ENCODE measurements around the gene ESYT3.

The ESYT3 gene

GRCh38 chr3:138434276-138434874, at the start of gene ESYT3:
ESYT3 (plus strand) TSS chr3:138434616; CDS start chr3:138434799, 183 bp downstream.
- DNase-seq (ENCODE audit: low spot score) = no peak

- no peak for DNase-seq (ENCODE audit: low spot score)
Observed at GRCh38 chr3:138384976-138385375, 49.4 kb upstream of the ESYT3 start.

GRCh38 chr3:138389144-138389601, 45.2 kb upstream of the ESYT3 start:
- DNase-seq (ENCODE audit: low spot score) = no peak

- no peak for DNase-seq (ENCODE audit: low spot score)
Observed at GRCh38 chr3:138389841-138390581, 44.4 kb upstream of the ESYT3 start.

GRCh38 chr3:138390582-138390932, 43.9 kb upstream of the ESYT3 start:
- no peak for DNase-seq (ENCODE audit: low spot score)

- no peak for DNase-seq (ENCODE audit: low spot score)
Observed at GRCh38 chr3:138394156-138394555, 40.3 kb upstream of the ESYT3 start.

DNA sequence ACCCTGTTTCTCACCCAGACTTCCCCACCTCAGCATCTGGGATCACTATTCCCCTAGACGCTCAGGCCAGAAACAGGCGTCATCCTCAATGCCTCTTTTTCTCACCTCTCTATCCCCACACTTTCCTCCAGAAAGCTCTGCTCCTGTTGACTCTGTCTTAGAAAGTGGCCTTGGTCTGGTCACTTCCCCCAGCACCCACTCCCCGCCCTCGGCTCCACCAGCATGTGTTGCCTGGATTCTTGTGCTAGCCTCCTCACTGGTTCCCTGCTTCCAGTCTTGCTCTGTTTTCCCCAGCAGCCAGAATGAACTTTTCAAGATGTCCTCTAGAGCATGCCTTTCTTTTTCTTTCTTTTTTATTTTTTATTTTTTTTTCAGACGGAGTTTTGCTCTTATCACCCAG, 39.7 kb upstream of the ESYT3 start:
- DNase-seq (ENCODE audit: low spot score) = no peak

DNA sequence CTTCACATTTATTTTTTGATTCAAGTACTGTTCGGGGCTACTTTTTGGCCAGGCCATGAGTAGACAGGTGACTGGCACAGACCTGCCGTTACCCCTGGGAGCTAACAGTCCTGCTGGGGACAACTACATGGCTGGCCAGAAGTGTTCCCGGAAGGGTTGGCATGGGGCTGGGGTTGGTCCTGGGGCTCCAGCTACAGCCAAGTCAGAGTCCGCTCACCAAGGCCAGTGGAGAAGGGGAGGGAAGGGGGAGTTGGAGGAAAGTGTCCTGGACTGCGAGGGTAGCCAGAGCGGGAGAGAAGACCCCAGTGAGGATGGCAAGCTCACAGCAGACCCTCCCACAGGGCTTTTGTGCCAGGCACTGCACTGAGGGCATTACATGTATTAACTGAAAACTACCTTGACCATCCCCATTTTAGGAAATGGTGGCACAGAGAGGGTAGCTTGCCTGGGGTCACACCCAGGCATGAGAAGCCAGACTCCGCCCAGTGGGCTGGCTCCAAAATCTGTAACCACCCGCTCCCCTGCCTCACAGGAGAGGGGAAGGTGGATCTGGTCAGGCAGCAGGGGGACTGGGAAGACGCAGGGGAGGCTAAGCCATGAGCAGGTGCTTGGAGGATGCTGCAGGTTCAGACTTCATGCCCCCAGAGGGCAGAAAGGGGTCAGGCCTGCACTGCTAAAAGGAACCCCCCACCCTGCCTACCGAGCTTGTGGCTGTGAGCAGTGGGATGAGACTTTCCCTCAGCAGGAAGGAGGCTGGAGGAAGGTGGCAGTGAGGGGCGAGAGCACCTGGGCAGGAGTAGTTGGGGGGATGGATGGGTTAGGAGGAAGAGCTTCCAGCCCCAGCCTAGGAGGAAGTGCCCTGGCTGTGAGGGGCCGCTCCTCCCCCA, 38.3 kb upstream of the ESYT3 start:
- DNase-seq (ENCODE audit: low spot score) = no peak

DNA sequence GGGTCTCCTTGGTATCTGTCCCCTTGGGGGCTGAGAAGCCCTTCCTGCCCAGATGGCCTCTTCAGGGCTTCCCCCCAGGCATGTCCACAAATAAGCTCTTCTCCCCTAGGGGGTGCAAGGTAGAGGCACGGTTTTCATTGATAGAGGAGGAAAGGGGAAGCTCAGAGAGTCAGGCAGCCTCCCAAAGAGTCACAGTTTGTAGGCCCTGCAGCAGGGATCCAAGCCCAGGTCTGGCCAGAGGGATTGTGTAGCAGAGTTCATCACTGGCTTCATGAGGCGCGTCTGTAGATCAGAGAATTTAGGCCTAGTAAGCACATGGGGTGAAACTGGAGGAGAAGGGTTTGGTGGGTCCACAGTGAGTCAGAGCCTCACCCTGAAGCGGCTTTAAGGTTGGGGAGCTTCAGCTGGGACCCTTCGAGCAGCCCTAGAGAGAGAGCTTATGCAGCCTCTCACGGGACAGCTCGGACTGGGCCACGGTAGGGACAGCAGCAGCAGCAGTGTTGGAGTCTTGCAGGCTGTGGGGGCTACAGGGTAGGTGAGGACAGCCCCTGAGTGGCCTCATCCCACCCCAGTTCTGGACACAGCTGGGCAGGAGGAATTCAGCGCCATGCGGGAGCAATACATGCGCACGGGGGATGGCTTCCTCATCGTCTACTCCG, 37.5 kb upstream of the ESYT3 start:
- DNase-seq (ENCODE audit: low spot score) = no peak

DNA sequence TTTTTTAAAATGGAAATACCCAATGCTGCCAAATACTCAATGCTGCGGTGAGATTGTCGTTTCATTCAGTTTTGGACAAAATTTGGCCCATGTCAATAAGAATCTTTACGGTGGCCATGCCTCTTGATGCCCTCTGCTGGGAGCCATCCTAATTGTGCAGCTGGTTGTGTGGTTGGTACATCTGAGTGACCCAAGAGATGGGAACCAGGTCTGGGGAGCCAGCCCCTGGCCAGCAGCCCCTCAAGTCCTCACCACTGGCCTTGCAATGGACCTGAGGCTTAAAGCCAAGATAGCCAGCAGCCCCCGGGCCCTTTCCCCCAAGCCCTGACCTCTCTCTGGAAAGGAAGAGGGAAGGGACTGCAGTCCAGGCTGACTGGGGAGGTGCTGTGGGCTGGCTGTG, 36.4 kb upstream of the ESYT3 start:
- DNase-seq (ENCODE audit: low spot score) = peak; percentile 40

- DNase-seq (ENCODE audit: low spot score) = no peak
Observed at GRCh38 chr3:138398791-138399575, 35.4 kb upstream of the ESYT3 start.

DNA sequence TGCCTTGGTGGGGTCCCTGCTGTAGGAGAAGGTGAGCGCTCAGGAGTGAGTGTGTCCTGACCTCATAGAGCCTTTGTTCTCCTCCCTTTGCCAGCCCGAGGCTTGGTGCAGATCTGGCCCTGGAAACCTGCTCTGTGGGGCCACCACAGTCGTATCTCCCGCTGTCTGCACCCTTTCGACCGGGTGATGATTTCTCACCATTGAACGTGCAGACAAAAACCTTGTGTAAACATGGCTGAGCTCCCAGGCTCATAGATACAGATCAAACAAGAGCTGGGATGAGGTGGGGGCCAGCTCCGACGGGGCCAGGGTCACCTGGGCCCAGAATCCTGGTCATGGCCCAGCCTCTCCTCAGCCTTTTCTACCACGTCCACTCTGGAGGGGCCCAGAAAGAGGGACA, 34.6 kb upstream of the ESYT3 start:
- DNase-seq (ENCODE audit: low spot score) = no peak

DNA sequence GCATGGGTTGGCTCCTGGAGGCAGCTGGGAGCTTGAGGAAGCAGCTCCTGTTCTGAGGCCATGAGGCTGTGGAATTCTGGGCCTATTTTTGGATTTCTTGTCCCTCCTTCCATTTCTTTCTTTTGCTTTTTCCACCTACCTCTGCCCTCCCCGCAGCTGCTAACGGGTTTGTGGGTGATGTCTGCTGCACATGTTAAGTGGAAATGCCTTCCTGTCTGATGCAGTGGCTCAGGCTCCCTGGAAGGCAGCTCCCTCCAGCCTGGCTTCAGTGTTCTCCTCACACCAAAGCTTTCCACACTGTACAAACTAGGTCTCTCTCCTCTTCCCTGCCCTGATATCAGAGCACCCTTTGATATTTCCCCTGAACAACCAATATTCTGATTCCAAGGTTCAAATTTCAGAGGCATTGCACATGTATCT, 33.8 kb upstream of the ESYT3 start:
- DNase-seq (ENCODE audit: low spot score) = no peak

GRCh38 chr3:138401834-138402233, 32.6 kb upstream of the ESYT3 start:
- no peak for DNase-seq (ENCODE audit: low spot score)

GRCh38 chr3:138404121-138404520, 30.3 kb upstream of the ESYT3 start:
- no peak for DNase-seq (ENCODE audit: low spot score)

- no peak for DNase-seq (ENCODE audit: low spot score)
Observed at GRCh38 chr3:138405001-138405400, 29.4 kb upstream of the ESYT3 start.

DNA sequence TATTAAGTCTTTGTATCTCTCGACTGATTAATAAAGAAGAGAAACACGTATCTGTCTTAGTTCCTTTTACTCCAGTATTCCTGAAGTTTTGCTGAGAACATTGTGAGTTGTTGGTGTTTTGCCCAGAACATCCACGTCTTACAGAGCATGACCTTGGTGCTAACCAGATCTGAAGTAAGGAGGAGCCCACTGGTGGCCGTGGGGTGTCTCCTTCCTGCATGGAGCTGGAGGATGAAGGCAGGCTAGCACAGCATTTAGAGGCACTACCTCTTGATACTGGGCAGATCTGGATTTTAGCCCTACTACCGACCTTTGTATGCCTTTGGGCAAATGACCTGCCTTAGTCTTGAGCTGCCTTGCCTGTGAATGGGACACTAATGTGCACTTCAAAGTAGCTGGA, 28.9 kb upstream of the ESYT3 start:
- no peak for DNase-seq (ENCODE audit: low spot score)

DNA sequence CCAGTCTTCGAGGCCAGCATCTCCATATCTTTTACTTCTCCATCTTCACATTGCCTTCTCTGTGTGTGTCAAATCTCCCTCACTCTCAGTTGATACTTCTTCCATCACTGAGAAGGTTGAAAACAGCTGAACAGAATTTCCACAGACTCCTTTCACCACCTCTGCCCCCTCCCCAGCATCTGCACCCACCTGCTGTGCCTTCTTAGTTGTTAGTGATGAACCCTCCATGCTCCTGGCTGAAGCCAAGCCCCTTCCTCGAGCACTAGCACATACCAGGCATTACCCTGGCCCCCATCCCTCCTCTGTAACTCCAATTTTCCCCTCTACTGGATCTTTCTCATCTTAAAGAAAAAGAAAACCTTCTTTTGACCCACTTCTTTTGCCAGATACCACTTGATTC, 27.8 kb upstream of the ESYT3 start:
- DNase-seq (ENCODE audit: low spot score) = no peak

DNA sequence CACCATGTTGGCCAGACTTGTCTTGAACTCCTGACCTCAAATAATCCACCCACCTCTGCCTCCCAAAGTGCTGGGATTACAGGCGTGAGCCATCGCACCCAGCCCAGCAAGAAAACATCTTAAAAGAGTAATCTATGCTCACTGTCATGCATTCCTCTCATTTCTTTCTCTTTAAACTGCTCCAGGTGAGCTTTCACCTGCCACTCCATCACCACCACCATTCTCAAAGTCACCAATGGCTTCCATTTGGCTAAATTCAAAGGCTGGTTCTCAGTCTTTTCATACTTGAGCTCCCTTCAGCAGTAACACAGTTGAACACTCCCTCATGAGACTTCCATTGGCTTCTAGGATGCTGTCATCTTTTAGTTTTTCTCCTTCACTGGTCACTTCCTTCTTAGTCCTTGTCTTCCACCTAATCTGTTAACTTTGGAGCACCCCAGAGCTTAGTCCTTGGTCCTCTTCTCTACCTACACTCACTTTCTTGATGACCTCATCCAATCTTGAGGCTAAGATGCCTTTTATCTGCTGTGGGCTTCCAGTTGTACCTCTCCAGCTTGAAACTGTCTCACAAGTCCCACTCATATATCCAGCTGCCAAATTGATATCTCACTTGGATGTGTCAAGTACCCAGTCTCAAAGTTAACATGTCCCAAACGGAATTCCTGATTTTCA, 27.0 kb upstream of the ESYT3 start:
- no peak for DNase-seq (ENCODE audit: low spot score)

GRCh38 chr3:138408751-138409570, 25.5 kb upstream of the ESYT3 start:
- peak; percentile 31 for DNase-seq (ENCODE audit: low spot score)

Measured in pons (tissue), 1 donor.